ENCODE results near the gene GNAI3.

GNAI3 gene

DNA sequence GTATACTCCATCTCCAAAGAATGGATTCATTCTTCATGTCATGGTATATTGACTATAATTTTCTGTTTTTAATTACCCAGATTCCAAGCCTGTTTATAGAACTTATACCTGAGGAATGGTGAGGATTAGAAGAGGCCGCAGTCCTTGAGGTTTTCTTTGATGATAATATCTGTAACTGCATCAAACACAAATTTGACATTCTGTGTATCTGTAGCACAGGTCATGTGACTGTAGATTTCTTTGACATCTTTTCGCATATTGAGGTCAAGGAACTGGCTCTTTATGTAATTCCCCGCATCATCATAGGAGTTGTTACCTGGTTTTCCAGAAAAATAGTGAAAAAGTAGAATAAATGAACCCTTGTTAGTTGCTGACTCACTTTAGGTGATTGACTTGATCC is 54.8 kb downstream of the GNAI3 start:
- DNase-seq = no peak

DNA sequence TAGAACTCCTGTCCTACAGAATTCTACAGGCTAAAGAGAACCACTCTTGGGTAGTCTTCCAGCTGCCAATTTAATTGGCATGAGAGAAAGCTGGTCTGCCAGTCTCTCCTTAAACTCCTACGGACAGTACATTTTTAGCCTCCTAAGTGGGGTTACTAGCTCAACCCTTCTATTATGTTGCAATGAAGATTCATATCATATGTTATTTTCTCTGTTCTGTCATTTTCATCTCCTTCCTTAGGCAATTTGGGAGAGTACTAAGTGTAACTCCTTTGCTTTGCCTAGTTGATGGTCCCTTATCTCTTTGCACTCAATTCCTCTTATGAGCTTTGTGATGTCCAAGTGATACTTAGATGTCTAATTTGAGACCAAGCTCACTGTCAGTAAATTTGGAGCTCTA is 57.0 kb downstream of the GNAI3 start:
- no peak for DNase-seq

DNA sequence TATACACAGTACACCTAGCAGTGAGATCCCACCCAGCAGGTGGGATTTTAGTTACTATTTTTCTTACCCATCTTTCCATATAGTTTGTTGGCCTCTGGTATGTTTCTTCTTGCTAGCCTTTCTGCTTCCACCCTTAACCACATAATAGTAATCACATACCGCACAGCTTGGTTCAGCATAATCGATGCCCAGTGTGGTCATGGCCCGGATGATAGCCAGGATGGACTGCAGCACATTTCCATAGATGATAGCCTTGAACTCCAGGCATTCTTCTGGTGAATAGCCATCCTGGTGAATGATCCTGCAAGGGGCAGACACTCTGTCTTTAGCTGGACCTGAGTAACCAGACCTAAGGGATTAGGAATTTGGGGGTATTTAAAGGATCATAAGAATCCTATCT is 61.5 kb downstream of the GNAI3 start:
- no peak for DNase-seq

DNA sequence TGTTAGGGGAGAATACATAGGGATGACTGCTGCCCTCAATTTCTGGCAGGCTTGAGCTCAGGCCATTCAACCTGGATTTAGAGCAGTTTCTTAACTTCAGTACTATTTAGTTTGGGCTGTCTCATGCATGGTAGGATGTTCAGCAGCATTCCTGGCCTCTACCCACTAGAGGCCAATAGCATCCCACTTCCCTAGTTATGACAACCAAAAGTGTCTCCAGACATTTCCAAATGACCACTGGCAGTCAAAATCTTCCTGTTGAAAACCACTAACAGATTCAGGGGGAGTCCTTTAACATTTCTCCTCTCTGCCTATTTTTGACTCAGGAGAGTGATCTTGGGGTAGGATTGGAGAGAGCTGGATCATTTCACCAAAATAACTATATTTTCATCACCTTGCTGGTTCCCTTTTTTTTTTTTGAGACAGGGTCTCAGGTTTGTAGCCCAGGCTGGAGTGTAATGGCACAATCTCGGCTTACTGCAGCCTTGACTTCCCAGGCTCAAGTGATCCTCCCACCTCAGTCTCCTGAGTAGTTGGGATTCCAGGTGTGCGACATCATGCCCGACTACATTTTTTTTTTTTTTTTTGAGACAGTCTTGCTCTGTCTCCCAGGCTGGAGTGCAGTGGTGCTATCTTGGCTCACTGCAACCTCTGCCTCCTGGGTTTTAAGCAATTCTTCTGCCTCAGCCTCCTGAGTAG is 62.3 kb downstream of the GNAI3 start:
- no peak for DNase-seq

DNA sequence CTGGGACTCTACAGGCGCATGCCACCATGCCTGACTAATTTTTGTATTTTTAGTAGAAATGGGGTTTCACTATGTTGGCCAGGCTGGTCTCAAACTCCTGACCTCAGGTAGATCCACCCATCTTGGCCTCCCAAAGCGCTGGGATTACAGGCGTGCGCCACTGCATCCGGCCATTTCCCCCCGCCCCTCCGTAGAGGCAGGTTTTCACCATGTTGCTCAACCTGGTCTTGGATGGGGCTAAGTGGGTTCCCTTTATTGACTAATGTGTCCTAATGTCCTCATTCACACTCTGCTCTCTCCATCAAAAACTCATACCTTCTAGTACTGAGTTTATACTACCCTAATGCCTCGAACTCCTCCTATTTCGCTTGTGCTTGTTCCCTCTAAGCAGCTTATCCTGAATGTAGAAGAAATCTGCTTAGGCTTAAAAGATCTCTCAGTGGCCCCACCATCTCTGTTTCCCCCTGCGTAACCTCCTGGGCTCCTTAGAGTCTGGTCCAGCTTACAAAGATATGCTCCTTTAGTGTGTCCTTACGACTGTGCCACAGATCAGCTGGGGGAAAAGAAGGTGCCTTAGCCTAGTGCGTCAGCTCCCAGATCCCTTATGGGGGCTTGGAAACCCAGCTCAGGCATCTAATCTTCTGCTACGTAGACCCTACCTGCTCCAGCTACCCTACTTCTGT is 63.0 kb downstream of the GNAI3 start:
- DNase-seq = no peak

DNA sequence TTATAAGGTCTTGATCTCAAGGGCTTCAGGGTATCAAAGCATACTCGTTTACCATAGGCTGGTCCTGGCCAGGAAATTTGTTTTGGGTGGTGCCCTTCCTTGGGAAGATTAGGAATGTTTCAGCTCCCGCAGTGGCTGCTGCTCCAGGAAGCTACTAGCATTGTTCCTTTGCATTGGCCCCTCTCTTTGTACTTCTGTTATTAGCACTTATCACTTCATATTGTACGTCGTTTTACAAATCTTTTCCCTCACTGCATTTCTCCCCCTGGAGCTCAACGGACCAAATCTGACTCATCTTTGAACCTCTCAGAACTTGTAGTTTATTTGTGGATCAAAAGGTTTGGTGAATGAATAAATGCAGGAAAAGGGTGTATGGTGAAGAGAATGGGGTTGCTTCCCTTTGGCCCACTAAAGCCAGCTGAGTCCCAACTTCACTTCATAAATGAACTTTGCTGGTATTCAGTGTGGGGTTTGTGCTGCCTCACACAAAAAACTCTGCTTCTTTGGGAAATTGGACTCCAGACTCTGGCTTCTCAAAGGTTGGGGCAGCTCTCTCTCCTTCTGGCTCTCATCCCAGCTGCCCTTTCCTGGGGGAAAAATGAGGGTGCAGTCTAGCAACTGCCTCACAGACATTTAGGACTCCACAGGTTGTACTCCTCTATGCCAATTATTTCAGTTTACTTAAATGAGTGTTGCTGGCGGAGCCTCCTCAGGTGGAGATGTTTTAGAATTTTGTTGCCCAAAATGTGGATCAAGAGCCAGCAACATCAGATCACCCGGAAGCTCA is 65.1 kb downstream of the GNAI3 start:
- no peak for DNase-seq

DNA sequence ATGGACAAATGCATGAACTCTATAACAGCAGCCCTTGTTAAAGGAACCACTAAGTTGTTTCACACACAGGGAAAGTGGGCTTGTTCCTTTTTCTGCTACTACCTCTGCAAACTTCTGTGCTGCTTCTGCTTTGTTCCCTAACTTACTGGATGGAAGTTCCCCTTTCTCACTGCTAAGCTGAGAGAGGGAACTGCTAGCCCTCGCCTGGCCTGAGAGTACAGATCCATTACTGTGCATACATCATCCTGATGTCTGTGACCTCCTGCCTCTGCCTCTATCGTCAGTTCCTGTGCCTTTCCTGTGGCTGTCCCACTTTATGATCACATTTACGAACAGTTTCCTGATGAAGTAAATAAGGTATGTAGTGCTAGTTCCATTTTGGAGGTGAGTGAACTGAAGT is 67.5 kb downstream of the GNAI3 start:
- no peak for DNase-seq

DNA sequence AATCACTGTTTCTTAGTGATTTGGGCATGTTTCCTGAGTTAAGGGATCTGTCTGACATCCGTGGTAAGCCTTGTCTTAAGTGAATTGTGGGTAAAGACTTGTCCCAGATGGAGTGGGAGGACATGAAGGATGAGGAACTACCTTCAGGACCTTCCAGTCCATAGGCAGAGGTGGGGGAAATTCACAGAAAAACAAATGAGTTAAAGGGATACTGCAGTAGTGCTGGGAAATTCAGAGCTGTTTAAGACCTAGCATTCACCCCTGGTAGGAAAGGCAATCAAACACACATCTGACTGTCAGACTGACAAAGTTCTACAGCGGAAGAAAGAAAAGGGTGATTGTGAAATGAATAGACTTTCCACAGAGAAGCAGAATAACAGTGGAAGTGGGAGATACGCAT is 68.0 kb downstream of the GNAI3 start:
- no peak for DNase-seq

DNA sequence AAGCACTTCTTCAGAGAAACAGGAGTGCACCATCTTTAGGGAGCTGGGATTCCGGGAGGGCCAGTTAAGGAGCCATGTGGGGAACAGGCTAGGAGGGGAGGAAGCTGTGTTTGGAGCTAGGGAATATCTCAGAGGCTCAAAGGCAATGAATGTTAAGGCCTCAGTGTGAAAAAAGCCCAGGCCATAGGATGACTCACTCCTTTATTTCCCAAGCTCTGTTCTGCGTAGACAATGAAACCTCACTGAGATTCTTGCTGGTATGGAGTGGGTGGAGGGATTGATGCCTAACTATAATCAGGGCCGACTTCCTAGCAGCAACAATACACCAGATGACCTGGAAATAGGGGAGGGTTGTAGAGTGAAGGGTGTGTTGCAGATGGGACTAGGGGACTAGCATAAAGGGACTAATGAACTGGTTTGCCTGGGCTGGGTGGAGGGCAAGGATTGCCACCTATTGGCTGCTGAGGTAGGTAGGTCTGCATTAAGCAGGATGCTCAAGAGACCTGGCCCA is 68.9 kb downstream of the GNAI3 start:
- no peak for DNase-seq

DNA sequence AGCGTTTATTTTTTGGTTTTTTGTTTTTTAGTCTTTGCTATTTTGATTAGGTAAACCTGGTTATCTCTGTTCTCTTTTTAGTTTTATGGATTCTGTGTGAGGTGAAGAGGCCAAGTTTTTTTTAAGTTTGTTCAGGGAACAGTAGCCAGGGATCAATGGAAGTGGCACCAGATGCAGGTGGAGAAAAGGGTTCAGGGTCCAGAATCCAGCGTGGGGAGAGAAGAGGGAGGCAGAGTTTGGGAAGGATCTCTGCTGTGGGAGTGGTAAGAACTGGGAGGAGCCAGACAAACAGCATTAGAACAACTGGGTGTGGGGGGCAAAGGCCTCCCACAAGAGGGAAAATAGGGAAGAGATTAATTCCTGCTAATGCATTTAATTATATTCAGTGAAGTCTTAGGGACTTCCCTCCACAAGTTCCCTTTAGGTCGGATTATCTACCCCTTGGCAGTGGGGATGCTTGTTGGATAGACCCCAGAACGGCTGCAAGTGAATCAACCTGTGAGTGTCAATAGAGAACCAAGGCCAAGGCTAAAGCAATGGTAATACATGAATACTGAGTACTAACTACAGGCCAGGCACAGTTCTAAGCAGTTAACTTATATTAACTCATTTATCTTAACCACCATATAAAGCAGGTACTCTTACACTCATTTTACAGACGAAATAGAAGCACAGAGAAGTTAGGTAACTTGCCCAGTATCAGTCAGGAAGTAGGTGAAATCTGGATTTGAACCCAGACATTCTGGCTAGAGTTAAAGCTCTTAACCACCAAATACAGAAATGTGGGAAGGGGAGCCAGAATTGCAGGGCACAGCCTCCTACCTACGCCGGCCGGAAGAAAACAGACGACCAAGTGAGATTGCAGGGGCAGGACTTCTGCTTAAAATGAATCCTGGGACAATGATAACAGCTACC is 70.5 kb downstream of the GNAI3 start:
- DNase-seq = no peak

DNA sequence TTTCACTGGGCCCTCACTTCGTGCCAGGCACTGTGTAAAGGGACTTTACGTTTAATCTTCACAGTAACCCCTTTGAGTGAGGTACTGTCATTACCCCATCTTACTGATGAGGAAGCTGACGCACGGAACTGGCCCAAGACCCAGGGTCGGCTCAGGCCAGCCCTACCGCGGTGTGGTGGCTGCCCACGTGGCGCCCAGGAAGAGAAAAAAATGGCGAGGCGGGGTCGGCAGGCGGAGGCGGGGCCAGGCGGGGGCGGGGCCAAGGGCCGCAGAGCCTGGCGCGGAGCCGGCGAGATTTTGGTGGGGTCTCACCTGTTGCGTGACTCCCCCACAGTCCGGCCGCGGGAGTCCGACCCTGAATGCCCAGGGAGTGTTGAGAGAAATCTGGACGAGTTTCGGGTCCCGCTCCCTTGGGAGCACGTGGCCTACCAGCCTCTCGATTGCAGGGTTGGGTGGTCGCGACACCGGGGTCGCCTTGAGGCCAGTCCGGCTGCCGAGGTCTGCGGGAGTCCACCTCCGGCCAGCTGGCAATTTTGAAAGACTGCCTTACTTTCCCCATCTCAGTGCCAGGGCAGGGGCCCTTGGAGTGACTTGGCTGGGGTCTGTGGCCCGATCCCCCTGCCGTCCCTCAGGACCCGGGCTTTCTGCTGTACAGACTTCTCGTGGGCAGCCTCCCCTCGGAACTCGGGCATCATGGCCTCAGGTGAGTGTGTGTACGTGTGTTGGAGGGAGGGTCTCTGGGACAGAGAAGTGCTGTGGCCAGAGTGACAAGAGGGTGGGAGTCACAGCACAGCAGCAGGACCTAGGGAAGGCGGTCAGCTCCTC is 71.4 kb downstream of the GNAI3 start, which contains the start of the genes AMPD2 and GNAT2:
Gene AMPD2 (plus strand): TSS at position 262 of the 825 bp plus-strand sequence. CDS start 1,339 bp downstream, outside the sequence.
Gene GNAT2 (minus strand): TSS at position 41 of the 825 bp plus-strand sequence. CDS start 6,746 bp downstream, outside the sequence.
- peak; percentile 35 for DNase-seq

DNA sequence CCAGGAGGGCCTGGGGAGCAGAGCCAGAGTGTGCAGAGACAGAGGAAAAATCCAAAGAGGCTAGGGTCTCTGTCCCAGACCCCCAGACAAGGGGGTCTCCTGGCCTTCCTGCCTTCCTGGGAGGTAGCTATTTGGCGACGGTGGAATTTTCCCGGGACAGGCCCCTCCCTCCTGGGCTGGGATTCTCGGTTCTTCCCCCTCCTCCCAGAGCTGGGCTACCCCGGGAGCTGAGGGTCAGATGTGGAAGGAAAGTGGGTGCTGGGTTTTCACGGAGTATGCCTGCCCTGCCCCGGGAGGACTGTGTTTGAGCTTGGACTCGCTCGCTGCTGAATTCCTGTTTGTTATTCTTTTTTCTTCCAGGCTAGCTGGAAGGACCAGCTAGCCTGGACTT is 72.0 kb downstream of the GNAI3 start:
- DNase-seq = peak; percentile 49

DNA sequence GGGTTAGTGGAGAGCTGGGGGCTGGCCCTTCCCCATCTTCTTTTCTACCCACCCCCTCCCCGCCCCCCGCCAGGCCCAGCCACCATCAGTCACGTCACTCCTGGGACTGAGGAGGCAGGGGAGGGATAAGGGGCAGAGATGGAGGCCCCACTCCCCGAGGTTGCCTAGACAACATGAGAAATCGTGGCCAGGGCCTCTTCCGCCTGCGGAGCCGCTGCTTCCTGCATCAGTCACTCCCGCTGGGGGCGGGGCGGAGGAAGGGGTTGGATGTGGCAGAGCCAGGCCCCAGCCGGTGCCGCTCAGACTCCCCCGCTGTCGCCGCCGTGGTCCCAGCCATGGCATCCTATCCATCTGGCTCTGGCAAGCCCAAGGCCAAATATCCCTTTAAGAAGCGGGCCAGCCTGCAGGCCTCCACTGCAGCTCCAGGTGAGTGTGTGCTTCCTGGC is 72.4 kb downstream of the GNAI3 start:
- DNase-seq = peak; percentile 93

DNA sequence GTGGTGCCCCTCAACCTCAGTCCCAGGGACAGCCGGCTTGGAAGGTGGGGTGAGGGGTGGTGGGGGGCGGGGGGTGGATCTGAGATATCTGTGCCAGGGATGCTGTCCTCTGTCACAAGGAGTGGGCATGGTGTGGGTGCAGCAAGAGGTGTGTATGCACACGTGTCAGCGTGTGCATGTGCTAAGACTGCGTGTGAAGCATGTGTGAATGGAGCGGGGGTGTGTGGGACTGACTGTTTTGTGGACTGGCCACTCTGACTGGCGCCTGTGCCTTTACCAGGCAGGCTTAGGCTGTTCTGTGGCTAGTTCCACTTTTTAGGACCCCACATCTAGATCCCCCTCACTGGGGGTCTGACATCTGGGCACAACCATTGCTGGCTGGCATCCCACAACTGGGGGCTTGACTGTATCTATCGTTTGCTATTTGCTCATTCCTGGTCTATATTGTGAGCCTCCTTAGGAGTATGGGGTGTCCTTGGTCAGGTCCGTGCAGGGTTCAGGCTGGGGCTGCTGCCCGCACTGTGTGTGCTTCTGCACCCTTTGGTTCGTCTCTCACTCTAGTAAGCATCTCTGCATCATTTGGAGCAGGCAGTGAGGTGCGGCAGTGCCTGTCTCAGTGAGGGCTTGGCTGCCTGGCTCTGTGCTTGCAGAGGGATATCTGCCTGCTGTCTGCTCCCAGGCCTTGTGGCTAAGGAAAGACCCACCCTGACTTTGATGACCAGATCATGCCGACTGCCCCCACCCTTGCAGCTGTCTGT is 73.1 kb downstream of the GNAI3 start:
- no peak for DNase-seq

DNA sequence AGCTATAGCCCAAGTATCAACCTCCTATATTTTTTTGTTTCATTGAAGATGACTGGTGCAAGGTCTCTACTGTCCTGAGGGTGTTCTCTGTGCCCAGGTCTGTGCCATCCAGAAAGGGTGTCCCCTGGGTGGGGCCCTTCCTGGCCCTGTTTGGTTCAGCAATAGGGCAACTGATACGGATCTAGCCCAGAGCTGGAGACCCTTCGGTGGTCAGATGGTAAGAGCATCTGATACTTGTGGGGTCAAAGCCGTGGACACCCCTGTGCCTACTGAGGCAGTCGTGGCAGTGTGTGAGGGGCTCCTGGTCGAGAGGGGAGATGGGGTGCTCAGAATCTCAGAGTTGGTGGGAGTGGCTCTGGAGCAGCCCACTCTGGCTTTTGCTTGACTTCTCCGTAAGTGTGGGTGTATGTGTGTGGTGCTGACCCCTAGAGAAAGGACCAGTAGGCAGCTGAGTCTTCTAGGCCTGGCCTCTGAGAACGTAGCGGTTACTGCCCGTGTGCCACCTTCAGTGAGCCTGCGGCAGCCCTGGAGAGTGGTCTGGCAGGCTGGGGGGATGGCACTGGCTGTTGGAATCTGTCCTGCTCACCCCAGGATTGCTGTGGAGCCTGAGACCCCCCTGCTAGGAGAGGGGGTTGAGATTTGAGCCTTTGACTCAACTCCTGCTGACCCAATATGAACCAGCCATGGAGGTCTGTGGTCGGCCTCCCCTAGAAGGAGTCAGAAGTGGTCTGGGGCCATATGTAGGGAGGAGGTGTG is 73.9 kb downstream of the GNAI3 start:
- DNase-seq = no peak

DNA sequence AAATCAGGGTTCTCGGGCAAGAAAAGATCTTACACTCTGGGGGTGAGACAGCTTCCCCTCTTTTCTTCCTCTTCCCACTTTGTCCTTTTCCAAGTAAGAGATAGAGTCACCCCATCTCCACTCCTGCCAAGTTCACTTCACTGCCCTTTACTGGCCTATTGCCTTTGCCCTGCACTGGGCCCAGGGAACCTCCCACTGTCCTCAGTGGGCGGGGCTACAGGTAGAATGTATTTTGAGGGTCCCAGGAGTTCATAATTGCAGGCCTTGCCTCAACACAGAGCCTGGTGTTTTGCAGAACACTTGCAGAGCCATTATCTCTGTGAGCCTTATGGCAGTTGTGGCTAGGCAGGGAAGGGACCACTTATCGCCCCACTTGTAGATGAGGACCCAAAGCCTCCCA is 74.5 kb downstream of the GNAI3 start:
- DNase-seq = no peak

DNA sequence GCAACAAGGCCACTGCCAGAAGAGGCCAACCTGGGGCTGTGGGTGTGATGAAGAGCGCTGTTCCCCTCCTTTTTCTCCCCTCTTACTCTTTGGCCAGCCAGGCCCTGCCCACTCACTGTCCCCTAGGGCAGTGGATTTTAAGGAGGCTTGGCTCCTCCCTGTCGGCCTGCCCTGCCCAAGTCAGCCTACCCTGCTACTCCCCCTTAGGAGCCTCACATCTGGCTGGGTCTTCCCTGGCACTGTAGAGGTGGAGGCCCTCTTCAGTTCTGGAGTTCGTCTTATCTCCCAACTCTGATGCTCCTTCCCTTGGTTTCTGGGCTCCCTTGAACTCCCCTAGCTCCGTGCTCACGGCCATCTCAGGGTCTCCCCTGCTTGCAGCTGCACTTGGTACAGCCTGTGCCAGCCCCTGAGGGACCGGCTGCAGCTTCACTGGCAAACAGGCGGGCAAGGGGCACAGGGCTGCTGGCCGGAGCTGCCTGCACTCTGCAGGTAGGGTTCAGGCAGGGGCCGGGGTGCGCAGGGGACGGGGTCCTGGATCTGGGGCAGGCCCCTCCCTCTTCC is 75.3 kb downstream of the GNAI3 start:
- DNase-seq = peak; percentile 32

DNA sequence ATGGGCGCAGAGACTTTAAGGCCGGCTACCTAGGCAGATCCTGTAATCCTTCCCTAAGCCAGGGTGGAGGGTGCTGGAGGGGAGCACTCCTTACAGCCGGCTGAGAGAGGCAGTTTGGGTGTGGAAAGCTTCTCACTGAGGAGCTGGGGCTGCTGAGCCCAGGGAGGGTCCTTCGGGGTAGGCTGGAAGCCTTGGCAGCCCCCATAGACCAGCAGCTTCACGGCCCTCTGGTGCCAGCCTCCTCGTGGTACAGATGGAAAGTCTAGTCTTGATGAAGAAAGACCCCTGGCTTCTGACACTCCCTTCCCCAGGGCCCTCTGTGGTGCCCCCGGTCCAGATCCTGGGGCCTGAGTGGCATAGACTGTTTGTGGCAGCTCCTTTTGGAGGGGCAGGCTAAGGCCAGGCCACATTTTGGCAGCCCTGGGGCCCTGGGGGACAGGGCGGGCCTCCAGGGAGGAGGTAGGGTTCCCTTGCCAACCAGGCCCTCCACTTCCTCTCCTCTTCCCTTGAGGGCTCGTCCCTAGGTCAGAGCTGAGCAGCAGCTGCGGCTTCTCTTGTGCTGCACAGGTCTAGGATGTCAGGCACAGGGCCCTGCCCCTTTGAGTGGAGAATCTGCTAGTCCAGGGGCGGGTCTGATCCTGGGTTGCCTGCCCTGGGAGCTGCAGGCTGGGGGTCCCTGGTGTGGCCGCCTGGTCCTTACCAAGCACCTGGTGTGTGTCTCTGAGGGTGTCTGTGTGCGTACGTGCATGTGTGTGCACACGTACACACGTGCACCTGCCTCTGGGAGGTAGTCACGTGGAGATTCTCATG is 76.0 kb downstream of the GNAI3 start:
- peak; percentile 70 for DNase-seq

DNA sequence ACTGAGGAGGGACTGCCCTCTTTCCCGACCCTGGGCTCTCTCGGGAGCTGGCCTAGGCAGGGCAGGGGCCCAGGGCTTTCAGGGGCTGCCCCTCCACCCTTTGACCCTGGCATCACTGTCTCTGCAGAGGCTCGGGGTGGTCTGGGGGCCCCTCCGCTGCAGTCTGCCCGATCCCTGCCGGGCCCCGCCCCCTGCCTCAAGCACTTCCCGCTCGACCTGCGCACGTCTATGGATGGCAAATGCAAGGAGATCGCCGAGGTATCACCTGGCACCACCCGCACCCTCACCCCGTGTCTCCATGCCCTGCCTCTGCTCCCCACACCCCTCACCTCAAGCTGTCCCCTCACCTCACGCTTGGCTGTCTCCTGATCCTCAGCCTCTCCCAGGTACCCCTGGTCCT is 76.8 kb downstream of the GNAI3 start:
- peak; percentile 44 for DNase-seq

Data from DMS79 treated with DMSO at 0.1 percent for 48 hours (cell line).